Loucy (cell line): ENCODE results near the gene BEGAIN.

Source experiments
- H2AFZ ChIP-seq: fragments of 200-600 bp; sonication (generic); 2 replicates; pipeline ENCODE4 v1.6.0; 2016; ENCODE audit warnings: antibody characterized with exemption, mild to moderate bottlenecking, low read length, moderate library complexity
- H3F3A ChIP-seq: fragments of 200-600 bp; 2 replicates; pipeline ENCODE4 v1.6.0; 2016; ENCODE audit warnings: antibody characterized with exemption, low read depth, mild to moderate bottlenecking
- H3K27me3 ChIP-seq: fragments of 200-600 bp; sonication (generic); 2 replicates; pipeline ENCODE4 v1.6.1; 2014; ENCODE audit warnings: low read length, mild to moderate bottlenecking; ENCODE audit not compliant: insufficient read depth, poor library complexity, severe bottlenecking
- H3K36me3 ChIP-seq: fragments of 200-600 bp; sonication (generic); 2 replicates; pipeline ENCODE4 v1.6.1; 2016; ENCODE audit warnings: low read length; ENCODE audit not compliant: insufficient read depth
- H3K4me1 ChIP-seq: fragments of 200-600 bp; sonication (generic); 2 replicates; pipeline ENCODE4 v1.5.1; 2014; ENCODE audit warnings: low read length, mild to moderate bottlenecking; ENCODE audit not compliant: insufficient read depth, poor library complexity, severe bottlenecking
- H3K4me2 ChIP-seq: fragments of 200-600 bp; sonication (generic); 2 replicates; pipeline ENCODE4 v1.6.0; 2014; ENCODE audit warnings: antibody characterized with exemption, low read length, low read depth, mild to moderate bottlenecking; ENCODE audit not compliant: poor library complexity, severe bottlenecking
- H3K4me3 ChIP-seq: fragments of 200-600 bp; sonication (generic); 2 replicates; pipeline ENCODE4 v1.5.1; 2014; ENCODE audit warnings: low read length, mild to moderate bottlenecking, mixed read lengths; ENCODE audit not compliant: poor library complexity, severe bottlenecking
- H3K79me2 ChIP-seq: fragments of 200-600 bp; sonication (generic); 2 replicates; pipeline ENCODE4 v1.6.1; 2014; ENCODE audit warnings: low read length; ENCODE audit not compliant: insufficient read depth
- H3K9ac ChIP-seq: fragments of 200-600 bp; sonication (generic); 2 replicates; pipeline ENCODE4 v1.6.0; 2014; ENCODE audit warnings: mild to moderate bottlenecking, low read depth, low read length, moderate library complexity; ENCODE audit not compliant: poor library complexity, severe bottlenecking
- H3K9me2 ChIP-seq: fragments of 200-600 bp; sonication (generic); replicated peaks from 2 replicates; pipeline ENCODE4 v1.6.1; 2016; ENCODE audit warnings: low read depth, low read length, mixed read lengths
- H3K9me3 ChIP-seq: fragments of 200-600 bp; sonication (generic); 2 replicates; pipeline ENCODE4 v1.6.1; 2014; ENCODE audit warnings: mild to moderate bottlenecking, antibody characterized with exemption, low read length, low read depth; ENCODE audit not compliant: insufficient read depth
- H4K20me1 ChIP-seq: fragments of 200-600 bp; sonication (generic); 2 replicates; pipeline ENCODE4 v1.6.0; 2014; ENCODE audit warnings: antibody characterized with exemption, low read length, mild to moderate bottlenecking; ENCODE audit not compliant: insufficient read depth, poor library complexity, severe bottlenecking
- CTCF ChIP-seq: fragments of 200-600 bp; sonication (generic); conservative IDR thresholded peaks from 2 replicates; pipeline ENCODE4 v1.5.1; 2014; ENCODE audit warnings: mild to moderate bottlenecking, antibody characterized with exemption, low read length
- EZH2phosphoT487 ChIP-seq: fragments of 200-600 bp; IDR thresholded peaks from 2 replicates; pipeline ENCODE4 v1.6.1; 2018; ENCODE audit warnings: antibody characterized with exemption, mild to moderate bottlenecking, moderate library complexity, borderline replicate concordance

Gene BEGAIN

GRCh38 chr14:100573002-100573756 lies 14.0 kb downstream of the BEGAIN start:
- Histone ChIP-seq H3K9me2 (no peaks in the 10 kb centered on the region), H3K4me3 (peak overlapping the region; percentile 85), H3K4me1 (peaks cover 57% of the 10 kb centered on the region), H3K36me3 (no peaks in the 10 kb centered on the region), H3F3A (peaks cover 2% of the 10 kb centered on the region; the same call in 1 of the 2 replicates), H3K27me3 (peaks cover 4% of the 10 kb centered on the region), H3K9ac (peak overlapping the region; percentile 88), H4K20me1 (no peaks in the 10 kb centered on the region), H3K79me2 (peaks cover 17% of the 10 kb centered on the region), H2AFZ (no peak overlapping the region; the same call in 1 of the 2 replicates), H3K9me3 (no peaks in the 10 kb centered on the region), H3K4me2 (peak overlapping the region; percentile 100)
- TF ChIP-seq EZH2phosphoT487 (no peak), CTCF (no peak)

- H3K4me3 ChIP-seq: peak overlapping the region; percentile 85
- H3K9me2 ChIP-seq: no peaks in the 10 kb centered on the region
- no peaks in the 10 kb centered on the region for H3K9me3 ChIP-seq
- H4K20me1 ChIP-seq: no peaks in the 10 kb centered on the region
- peak overlapping the region; percentile 100 for H3K4me2 ChIP-seq
- H3K79me2 ChIP-seq: peaks cover 17% of the 10 kb centered on the region
- TF ChIP-seq EZH2phosphoT487: no peak
- H3K9ac ChIP-seq: peak overlapping the region; percentile 44
- H3F3A ChIP-seq: peaks cover 2% of the 10 kb centered on the region; the same call in 1 of the 2 replicates
- no peaks in the 10 kb centered on the region for H3K36me3 ChIP-seq
- peaks cover 7% of the 10 kb centered on the region for H3K27me3 ChIP-seq
- H2AFZ ChIP-seq: no peak overlapping the region
- peaks cover 57% of the 10 kb centered on the region for H3K4me1 ChIP-seq
Measured at GRCh38 chr14:100572543-100572942, 14.7 kb downstream of the BEGAIN start.

- Histone ChIP-seq H3K79me2 (peaks cover 19% of the 10 kb centered on the region), H3K9me3 (no peaks in the 10 kb centered on the region), H3K9me2 (no peaks in the 10 kb centered on the region), H3K36me3 (no peaks in the 10 kb centered on the region), H3K9ac (no peak overlapping the region), H4K20me1 (no peaks in the 10 kb centered on the region), H3K4me1 (peaks cover 57% of the 10 kb centered on the region), H3K27me3 (peaks cover 7% of the 10 kb centered on the region), H3K4me3 (no peak overlapping the region), H3F3A (peaks cover 2% of the 10 kb centered on the region; the same call in 1 of the 2 replicates), H2AFZ (no peak overlapping the region), H3K4me2 (no peak overlapping the region)
- TF ChIP-seq EZH2phosphoT487 (no peak), CTCF (no peak)
Measured at GRCh38 chr14:100571837-100572236, 15.4 kb downstream of the BEGAIN start.
